Measurements from ENCODE around the gene BMAL1. TPM values are rescaled to one million over a fixed set of nuclear protein-coding genes. Genes with fewer than 3 reads are reported as not detected.

BMAL1 gene
- total RNA-seq, 1 experiment from 2014 or later, result 8.3 TPM

- no peak for TF ChIP-seq MYBL2 (CRISPR knock-in tag; IDR thresholded peaks at IDR 0.05)
- TF ChIP-seq NFE2L1 (CRISPR knock-in tag; IDR thresholded peaks at IDR 0.05), result no peak
- no peak for TF ChIP-seq GRHL2 (CRISPR knock-in tag; IDR thresholded peaks at IDR 0.05; ENCODE audit: insufficient replicate concordance, severe bottlenecking)
- no peak for TF ChIP-seq ZSCAN18 (CRISPR knock-in tag; IDR thresholded peaks at IDR 0.05)
- no peak for TF ChIP-seq MXD4 (CRISPR knock-in tag; IDR thresholded peaks at IDR 0.05; ENCODE audit: borderline replicate concordance)
- TF ChIP-seq ZNF532 (CRISPR knock-in tag; IDR thresholded peaks at IDR 0.05; ENCODE audit: borderline replicate concordance), result no peak
- TF ChIP-seq ZNF121 (CRISPR knock-in tag; IDR thresholded peaks at IDR 0.05), result no peak
- no peak for TF ChIP-seq ZNF512 (CRISPR knock-in tag; IDR thresholded peaks at IDR 0.05; ENCODE audit: borderline replicate concordance)
- no peak for TF ChIP-seq AFF4 (CRISPR knock-in tag; IDR thresholded peaks at IDR 0.05; ENCODE audit: borderline replicate concordance)
Observed at GRCh38 chr11:13329670-13330356, 52.2 kb downstream of the BMAL1 start (continued).

- ChIA-PET POLR2A (no interaction called here), CTCF (interaction anchor here (1.2 to 2.0 kb wide), 2 partner anchors 22 to 121 kb away, joined by 4 read pairs; no protein-coding TSS in a partner anchor)
- Mint-ChIP-seq H3K4me1 (peaks cover 7% of the 10 kb centered on the region; the same call in 1 of the 2 replicates), H3K4me3 (no peak overlapping the region), H3K36me3 (no peaks in the 10 kb centered on the region), H3K27me3 (ENCODE audit: low read depth) (no peaks in the 10 kb centered on the region), H3K9me3 (no peaks in the 10 kb centered on the region), H3K27ac (no peak overlapping the region)
- DNase-seq (ENCODE audit: low spot score) (no peak), ATAC-seq (no peak)
- TF ChIP-seq MXD4 (CRISPR knock-in tag; IDR thresholded peaks at IDR 0.05; ENCODE audit: borderline replicate concordance) (no peak), ATF6 (CRISPR knock-in tag; IDR thresholded peaks at IDR 0.05) (no peak), ATF1 (CRISPR knock-in tag; IDR thresholded peaks at IDR 0.05) (no peak), PRDM15 (CRISPR knock-in tag; IDR thresholded peaks at IDR 0.05) (no peak), TP53 (CRISPR knock-in tag; IDR thresholded peaks at IDR 0.05) (no peak), ZBTB43 (CRISPR knock-in tag; IDR thresholded peaks at IDR 0.05) (no peak)
Observed at GRCh38 chr11:13332124-13332523, 54.5 kb downstream of the BMAL1 start.

Measured in WTC11 (cell line).